Activated CD4-positive, alpha-beta memory T cell treated with anti-CD3 and anti-CD28 coated beads, Interleukin-2, amount 10 ng/mL, durations not matched to agents 7 days and 5 days (primary cell): ENCODE data around the gene GPX4. TPM values are rescaled to one million over a fixed set of nuclear protein-coding genes. Genes with fewer than 3 reads are reported as not detected.
"Not testable (repeated sequence)": the region's sequence is repeated elsewhere in the genome, so short reads cannot be mapped to it uniquely, and the experiment has no call there.

Source experiments
- CTCF ChIA-PET: fragments of 350-600 bp; sonication (Branson Sonifier 250); formaldehyde crosslinking; loops from one replicate; lab custom pipeline; 2021; ENCODE audit warnings: antibody characterized with exemption, inconsistent platforms; lab: Charles Lee
- POLR2A ChIA-PET: fragments of 350-600 bp; sonication (Branson Sonifier 250); formaldehyde crosslinking; loops from one replicate; lab custom pipeline; 2021; ENCODE audit warnings: antibody characterized with exemption; lab: Charles Lee
- DNase-seq: peaks from one replicate; pipeline ENCODE4 v3.0.0-alpha.2; 2020
- H3K27ac Mint-ChIP-seq: one replicate; pipeline ENCODE4 v1.8.0; 2021; ENCODE audit warnings: mild to moderate bottlenecking, mixed read lengths
- H3K27me3 Mint-ChIP-seq: one replicate; pipeline ENCODE4 v1.8.0; 2021; ENCODE audit warnings: mixed read lengths
- H3K36me3 Mint-ChIP-seq: one replicate; pipeline ENCODE4 v1.8.0; 2021; ENCODE audit warnings: low read depth, mixed read lengths
- H3K4me1 Mint-ChIP-seq: one replicate; pipeline ENCODE4 v1.8.0; 2021; ENCODE audit warnings: mixed read lengths
- H3K4me3 Mint-ChIP-seq: one replicate; pipeline ENCODE4 v1.8.0; 2021; ENCODE audit warnings: mild to moderate bottlenecking, mixed read lengths
- H3K9me3 Mint-ChIP-seq: one replicate; pipeline ENCODE4 v1.8.0; 2021; ENCODE audit warnings: mixed read lengths
- total RNA-seq, 2 experiments: library from RNA; stranded (reverse); gene quantifications; one replicate each; pipeline ENCODE4 v1.2.3, GENCODE V29; 2021

Gene GPX4
- total RNA-seq, 2 experiments from 2014 or later = 141 to 148 TPM

DNA sequence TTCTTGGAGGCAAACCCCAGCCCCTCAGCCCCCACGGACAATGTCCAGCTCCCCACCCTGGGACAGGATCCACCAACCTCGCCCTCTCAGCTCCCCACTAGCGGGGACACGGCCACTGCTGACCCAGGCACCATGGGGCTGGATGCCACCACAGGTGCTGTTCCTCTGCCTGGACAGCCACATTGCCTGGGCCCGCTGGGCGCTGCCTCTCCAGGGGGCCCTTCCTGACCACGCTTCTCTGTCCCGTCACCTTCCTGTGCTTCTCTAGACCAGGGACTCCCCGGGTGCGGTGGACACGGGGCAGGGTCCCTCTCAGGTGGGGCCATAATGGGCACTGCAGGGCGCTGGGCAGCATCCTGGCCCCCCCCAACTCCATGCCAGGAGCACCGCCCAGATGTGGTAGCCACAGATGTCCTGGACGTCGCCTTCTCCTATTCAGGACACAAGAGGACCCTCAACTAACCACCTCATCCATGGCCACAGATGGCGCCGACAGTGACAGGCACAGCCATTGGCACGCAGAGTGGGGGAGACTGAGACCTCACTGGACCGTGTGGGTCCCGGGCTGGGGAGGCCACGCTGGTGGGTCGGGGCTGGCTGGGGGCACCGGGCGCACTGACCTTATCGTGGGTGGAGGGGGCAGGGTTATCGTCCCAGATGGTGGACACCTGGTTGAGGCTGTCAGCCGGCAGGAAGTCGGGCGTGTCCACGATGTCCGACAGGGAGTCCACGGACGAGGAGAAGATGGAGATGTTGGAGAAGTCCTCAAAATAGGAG is 23.4 kb downstream of the GPX4 start:
- Mint-ChIP-seq H3K27ac (peak overlapping the region; percentile 47), H3K27me3 (no peaks in the 10 kb centered on the region), H3K9me3 (no peaks in the 10 kb centered on the region), H3K36me3 (peaks cover 32% of the 10 kb centered on the region), H3K4me3 (no peak overlapping the region), H3K4me1 (peaks cover 35% of the 10 kb centered on the region)
- DNase-seq = no peak
- POLR2A ChIA-PET = no interaction called here
- CTCF ChIA-PET = no interaction called here

DNA sequence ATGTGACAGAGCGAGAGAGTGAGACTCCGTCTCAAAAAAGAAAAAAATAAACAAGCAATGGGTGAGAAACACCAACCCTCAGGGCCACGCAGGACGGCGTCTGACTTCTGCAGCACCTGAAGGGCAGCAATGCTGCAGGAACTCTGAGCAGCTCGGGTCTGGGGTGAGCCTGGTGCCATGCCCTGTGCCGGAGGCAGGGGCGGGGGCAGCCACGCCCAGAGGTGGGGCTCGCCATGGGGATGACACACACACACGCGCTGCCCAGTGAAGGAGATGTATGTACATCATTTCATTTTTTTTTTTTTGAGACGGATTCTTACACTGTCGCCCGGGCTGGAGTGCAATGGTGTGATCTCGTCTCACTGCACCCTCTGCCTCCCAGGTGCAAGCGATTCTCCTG is 24.3 kb downstream of the GPX4 start:
- Mint-ChIP-seq H3K9me3 (no peaks in the 10 kb centered on the region), H3K27me3 (no peaks in the 10 kb centered on the region), H3K4me3 (no peak overlapping the region), H3K36me3 (peaks cover 29% of the 10 kb centered on the region), H3K27ac (no peak overlapping the region), H3K4me1 (peaks cover 39% of the 10 kb centered on the region)
- no peak for DNase-seq
- CTCF ChIA-PET = interaction anchor here (0.8 to 1.0 kb wide), 2 partner anchors 13 to 15 kb away, joined by 3 to 4 read pairs; no protein-coding TSS in a partner anchor
- POLR2A ChIA-PET = no interaction called here

GRCh38 chr19:1129084-1129483 is 25.3 kb downstream of the GPX4 start:
- H3K4me3 Mint-ChIP-seq, DNase-seq, H3K9me3 Mint-ChIP-seq, H3K27me3 Mint-ChIP-seq: not testable (repeated sequence)
- POLR2A ChIA-PET = interaction anchor here (3.3 kb wide), 1 partner anchor 62 kb away, joined by 20 read pairs; the partner anchor contains the start of gene ARHGAP45
- Mint-ChIP-seq H3K27ac (peak overlapping the region; percentile 44), H3K36me3 (peaks cover 30% of the 10 kb centered on the region), H3K4me1 (peaks cover 44% of the 10 kb centered on the region)
- CTCF ChIA-PET = interaction anchor here (1.0 to 1.2 kb wide), 2 partner anchors 13 to 16 kb away, joined by 3 to 4 read pairs; no protein-coding TSS in a partner anchor

DNA sequence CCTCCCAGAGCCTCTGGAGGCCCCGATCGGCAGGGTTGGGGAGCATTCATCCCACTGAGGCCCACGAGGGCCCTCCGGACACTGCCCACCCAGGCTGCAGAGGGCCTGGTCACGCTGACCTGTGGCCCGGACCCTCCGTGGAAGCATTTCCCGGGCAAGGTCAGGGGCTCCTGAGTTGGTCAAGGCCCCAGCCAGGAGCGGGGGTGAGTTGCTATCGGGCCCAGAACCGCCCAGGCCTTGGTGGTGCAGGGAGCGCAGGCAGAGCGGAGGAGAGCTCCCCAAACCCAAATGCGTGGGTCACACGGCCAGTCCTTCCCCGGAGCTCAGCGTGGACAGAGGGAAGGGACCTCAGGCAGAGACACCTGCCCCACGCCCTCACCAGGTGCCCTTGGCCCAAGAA is 25.7 kb downstream of the GPX4 start:
- peaks cover 46% of the 10 kb centered on the region for H3K4me1 Mint-ChIP-seq
- H3K9me3 Mint-ChIP-seq = no peaks in the 10 kb centered on the region
- DNase-seq = no peak
- peak overlapping the region; percentile 86 for H3K4me3 Mint-ChIP-seq
- POLR2A ChIA-PET = interaction anchor here (2.8 to 3.3 kb wide), 2 partner anchors 41 to 62 kb away, joined by 15 to 20 read pairs; partner anchors contain the start of gene ARHGAP45
- H3K27ac Mint-ChIP-seq = no peak overlapping the region
- CTCF ChIA-PET = interaction anchor here (1.2 to 1.7 kb wide), 2 partner anchors 13 to 16 kb away, joined by 3 to 7 read pairs; no protein-coding TSS in a partner anchor
- no peaks in the 10 kb centered on the region for H3K27me3 Mint-ChIP-seq
- peaks cover 29% of the 10 kb centered on the region for H3K36me3 Mint-ChIP-seq

DNA sequence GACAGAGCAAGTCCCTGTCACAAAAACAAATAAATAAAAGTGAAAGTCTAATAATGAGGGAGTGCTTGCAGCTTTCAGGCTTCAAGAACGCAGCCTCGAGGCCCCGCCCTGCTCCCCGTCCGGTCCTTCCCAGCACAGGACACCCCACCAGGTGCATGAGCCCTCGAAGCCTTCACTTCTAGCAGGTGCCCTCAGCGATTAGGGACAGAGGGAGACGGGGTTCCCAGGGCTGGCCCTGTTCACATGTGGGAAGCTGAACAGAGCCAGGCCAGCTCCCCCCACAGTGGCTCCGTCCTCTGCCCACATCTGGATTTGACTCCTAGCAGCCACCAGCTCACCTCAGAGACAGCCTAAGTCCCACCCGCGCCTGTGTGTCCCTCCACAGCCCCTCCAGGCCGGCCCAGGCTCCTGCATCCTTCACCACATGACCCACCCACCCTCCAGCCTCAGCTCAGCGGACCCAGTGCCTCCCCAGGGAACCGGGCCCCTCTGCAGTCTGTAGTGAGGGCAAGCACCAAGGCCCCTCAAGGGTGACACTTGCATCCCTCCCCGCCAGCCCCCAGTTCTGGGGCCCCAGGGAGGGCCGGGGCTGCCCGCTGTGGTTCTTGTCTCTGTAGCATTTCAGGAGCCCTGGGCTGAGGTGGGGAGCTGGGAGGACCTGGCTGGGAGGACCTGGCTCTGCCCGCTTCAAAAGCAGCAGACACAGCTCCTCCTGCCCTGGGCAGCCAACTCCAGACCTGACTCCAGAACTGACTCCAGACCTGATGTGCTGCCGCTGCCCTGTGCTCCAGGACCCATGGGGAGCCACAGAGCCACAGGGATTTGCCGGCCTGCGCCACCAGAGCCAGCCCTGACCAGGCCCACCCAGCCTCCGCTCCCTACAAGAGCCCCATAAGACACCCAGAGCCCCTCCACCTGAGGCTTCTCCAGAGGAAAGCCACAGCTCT is 27.2 kb downstream of the GPX4 start:
- peaks cover 20% of the 10 kb centered on the region for H3K36me3 Mint-ChIP-seq
- H3K4me3 Mint-ChIP-seq = peak overlapping the region; percentile 86
- CTCF ChIA-PET = interaction anchor here (0.8 to 1.9 kb wide), 6 partner anchors 18 to 135 kb away, joined by 3 to 8 read pairs (median 4); no protein-coding TSS in a partner anchor
- H3K27ac Mint-ChIP-seq = peak overlapping the region; percentile 92
- no peaks in the 10 kb centered on the region for H3K27me3 Mint-ChIP-seq
- POLR2A ChIA-PET = interaction anchor here (0.6 to 3.4 kb wide), 30 partner anchors 9 to 334 kb away, joined by 3 to 32 read pairs (median 4); partner anchors contain the start of genes ARHGAP45, CBARP, CIRBP and GPX4
- DNase-seq = peak; percentile 71
- H3K4me1 Mint-ChIP-seq = peaks cover 45% of the 10 kb centered on the region
- H3K9me3 Mint-ChIP-seq = no peaks in the 10 kb centered on the region

DNA sequence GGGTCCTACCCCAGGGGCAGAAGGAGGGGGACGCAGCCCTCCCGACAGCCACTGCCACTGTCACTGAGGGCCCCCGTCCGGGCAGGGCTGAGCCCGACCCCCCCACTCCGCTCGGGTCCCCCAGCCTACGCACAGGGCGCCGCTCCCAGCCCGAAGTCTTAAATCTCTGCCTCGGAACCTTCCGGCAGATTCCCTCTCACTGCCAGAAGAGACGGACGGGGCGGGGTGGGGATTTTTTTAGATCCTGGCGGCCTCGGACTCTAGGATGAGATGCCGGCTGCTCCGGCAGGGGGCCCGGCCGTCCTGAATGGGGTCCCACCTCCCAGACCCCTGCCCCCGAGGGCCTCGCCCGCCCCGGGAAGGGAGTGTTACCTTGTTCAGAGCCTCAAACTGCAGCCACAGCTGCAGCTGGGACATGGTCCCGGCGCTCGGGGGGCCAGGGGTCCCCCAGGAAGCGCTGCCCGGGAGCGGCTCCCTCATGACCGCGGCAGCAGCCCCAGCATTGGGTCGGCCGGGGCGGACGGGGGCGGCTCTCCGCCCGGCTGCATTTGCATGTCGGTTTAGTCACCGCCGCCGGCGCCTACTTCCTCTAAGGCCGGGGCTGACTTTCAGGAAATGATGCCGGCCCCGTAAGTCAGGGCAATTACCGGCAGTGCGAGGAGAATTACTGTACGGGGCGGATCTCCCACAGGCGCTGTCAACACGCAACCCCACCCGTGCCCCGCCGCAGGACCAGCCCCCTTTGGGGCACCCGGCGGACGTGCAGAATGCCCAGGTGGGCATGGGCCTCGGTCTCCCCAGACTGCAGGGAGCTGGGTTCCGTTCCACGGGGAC is 28.1 kb downstream of the GPX4 start:
- ChIA-PET CTCF (interaction anchor here (0.8 to 1.9 kb wide), 5 partner anchors 61 to 134 kb away, joined by 3 to 8 read pairs (median 3); no protein-coding TSS in a partner anchor), POLR2A (interaction anchor here (0.8 to 3.4 kb wide), 23 partner anchors 16 to 207 kb away, joined by 3 to 32 read pairs (median 5); partner anchors contain the start of genes ARHGAP45, CIRBP, GPX4 and RNU6-2)
- H3K36me3 Mint-ChIP-seq = peaks cover 15% of the 10 kb centered on the region
- peak; percentile 92 for DNase-seq
- H3K9me3 Mint-ChIP-seq = no peaks in the 10 kb centered on the region
- H3K4me1 Mint-ChIP-seq = peaks cover 44% of the 10 kb centered on the region
- no peaks in the 10 kb centered on the region for H3K27me3 Mint-ChIP-seq
- H3K4me3 Mint-ChIP-seq = peak overlapping the region; percentile 86
- H3K27ac Mint-ChIP-seq = peak overlapping the region; percentile 92

GRCh38 chr19:1132552-1133383 is 29.0 kb downstream of the GPX4 start:
- no peaks in the 10 kb centered on the region for H3K27me3 Mint-ChIP-seq
- H3K4me1 Mint-ChIP-seq = peaks cover 40% of the 10 kb centered on the region
- no peaks in the 10 kb centered on the region for H3K9me3 Mint-ChIP-seq
- H3K27ac Mint-ChIP-seq = peak overlapping the region; percentile 92
- H3K4me3 Mint-ChIP-seq = peak overlapping the region; percentile 86
- POLR2A ChIA-PET = interaction anchor here (0.6 to 3.4 kb wide), 18 partner anchors 17 to 336 kb away, joined by 3 to 32 read pairs (median 4); partner anchors contain the start of genes ARHGAP45, CIRBP, GPX4 and PTBP1
- peak; percentile 40 for DNase-seq
- CTCF ChIA-PET = interaction anchor here (1.1 kb wide), 1 partner anchor 62 kb away, joined by 8 read pairs; no protein-coding TSS in a partner anchor
- peaks cover 8% of the 10 kb centered on the region for H3K36me3 Mint-ChIP-seq

DNA sequence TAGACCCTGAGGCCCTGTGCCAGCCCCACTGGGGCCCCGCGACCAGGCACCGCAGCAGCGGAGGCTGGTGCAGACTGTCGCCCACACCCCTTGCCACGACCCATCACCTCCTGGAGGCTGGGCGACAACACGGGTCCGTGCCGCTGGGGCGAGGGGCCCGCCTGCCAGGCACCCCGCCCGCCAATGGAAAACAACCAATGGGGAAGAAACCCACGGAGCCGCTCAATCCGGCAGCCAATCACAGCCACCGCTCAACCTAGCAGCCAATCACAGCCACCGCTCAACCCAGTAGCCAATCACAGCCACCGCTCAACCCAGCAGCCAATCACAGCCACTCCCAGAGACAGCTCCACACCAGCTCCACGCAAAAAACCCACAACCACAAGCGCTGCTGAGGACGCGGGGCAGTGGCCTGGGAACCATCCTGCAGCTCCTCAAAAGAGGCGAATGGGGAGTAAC is 29.7 kb downstream of the GPX4 start:
- Mint-ChIP-seq H3K27me3 (no peaks in the 10 kb centered on the region), H3K27ac (peak overlapping the region; percentile 92), H3K36me3 (peaks cover 8% of the 10 kb centered on the region), H3K4me3 (peak overlapping the region; percentile 70), H3K9me3 (no peaks in the 10 kb centered on the region), H3K4me1 (peaks cover 38% of the 10 kb centered on the region)
- ChIA-PET CTCF (interaction anchor here (0.6 to 1.1 kb wide), 7 partner anchors 20 to 361 kb away, joined by 3 to 8 read pairs (median 4); no protein-coding TSS in a partner anchor), POLR2A (interaction anchor here (0.7 to 2.2 kb wide), 9 partner anchors 13 to 336 kb away, joined by 3 to 5 read pairs (median 4); partner anchors contain the start of genes ARHGAP45, CIRBP, PTBP1 and SBNO2)
- peak; percentile 87 for DNase-seq

DNA sequence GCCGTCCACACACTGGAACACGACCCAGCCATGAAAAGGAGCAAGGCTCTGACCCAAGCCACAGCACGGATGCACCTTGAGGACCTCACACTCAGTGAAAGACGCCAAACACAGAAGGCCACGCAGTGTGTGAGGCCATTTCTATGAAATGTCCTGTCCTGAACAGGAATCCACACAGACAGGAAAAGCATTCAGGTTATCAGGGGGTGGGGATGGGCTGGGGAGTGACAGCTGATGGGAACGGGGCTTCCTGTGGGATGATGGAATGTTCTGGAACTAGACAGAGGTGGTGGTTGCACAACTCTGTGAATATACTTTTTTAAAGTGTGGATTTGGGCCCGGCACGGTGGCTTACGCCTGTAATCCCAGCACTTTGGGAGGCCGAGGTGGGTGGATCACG is 30.6 kb downstream of the GPX4 start:
- CTCF ChIA-PET = interaction anchor here (0.9 to 1.1 kb wide), 4 partner anchors 21 to 79 kb away, joined by 3 to 8 read pairs (median 4); no protein-coding TSS in a partner anchor
- Mint-ChIP-seq H3K4me1 (peaks cover 33% of the 10 kb centered on the region), H3K4me3 (no peak overlapping the region), H3K9me3 (no peaks in the 10 kb centered on the region), H3K27ac (peak overlapping the region; percentile 92), H3K27me3 (no peaks in the 10 kb centered on the region), H3K36me3 (peaks cover 6% of the 10 kb centered on the region)
- DNase-seq = no peak
- POLR2A ChIA-PET = interaction anchor here (0.6 to 2.2 kb wide), 3 partner anchors 12 to 337 kb away, joined by 3 to 5 read pairs (median 4); partner anchors contain the start of gene PTBP1

DNA sequence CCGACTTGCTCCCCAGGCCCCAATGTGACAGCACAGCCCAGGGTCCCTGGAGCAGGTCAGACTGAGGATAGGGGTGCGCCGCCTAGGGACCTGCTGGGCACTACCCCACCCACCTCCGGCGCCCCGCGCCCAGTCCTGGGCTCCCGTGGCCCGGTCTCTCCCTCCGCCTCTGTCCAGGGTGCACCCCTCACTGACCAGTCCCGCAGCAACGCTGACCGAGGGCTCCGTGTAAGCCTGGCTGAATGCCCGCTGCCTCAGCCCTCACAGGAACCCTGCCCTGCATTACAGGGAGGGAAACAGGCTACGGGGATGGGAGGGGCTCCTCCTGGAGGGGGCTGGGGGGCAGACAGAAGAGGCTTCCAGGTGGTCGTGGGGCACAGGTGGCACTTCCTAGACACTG is 31.7 kb downstream of the GPX4 start:
- H3K27ac Mint-ChIP-seq = no peak overlapping the region
- H3K4me3 Mint-ChIP-seq = no peak overlapping the region
- ChIA-PET CTCF (interaction anchor here (1.0 kb wide), 1 partner anchor 22 kb away, joined by 3 read pairs; no protein-coding TSS in a partner anchor), POLR2A (interaction anchor here (2.2 kb wide), 1 partner anchor 338 kb away, joined by 5 read pairs; the partner anchor contains the start of gene PTBP1)
- peaks cover 11% of the 10 kb centered on the region for H3K36me3 Mint-ChIP-seq
- DNase-seq = no peak
- H3K9me3 Mint-ChIP-seq = no peaks in the 10 kb centered on the region
- no peaks in the 10 kb centered on the region for H3K27me3 Mint-ChIP-seq
- H3K4me1 Mint-ChIP-seq = peaks cover 23% of the 10 kb centered on the region
